Suprapubic skin (tissue), 4 donors: ENCODE measurements around the gene MUC5AC.

ENCODE experiments used
- CTCF ChIP-seq, 2 donors: fragments of 200-600 bp in 1 of 2; fragments of 450-650 bp in 1 of 2; sonication (generic) in 1 of 2; IDR thresholded peaks; one replicate each; pipeline ENCODE4 v1.5.1; 2016 to 2019; ENCODE audit warnings: antibody characterized with exemption in 2 of 2, mild to moderate bottlenecking in 1 of 2, moderate library complexity in 1 of 2
- EP300 ChIP-seq: sonication (generic); formaldehyde crosslinking; IDR thresholded peaks from one replicate; pipeline ENCODE4 v1.6.1; 2017; ENCODE audit warnings: antibody characterized with exemption
- POLR2AphosphoS5 ChIP-seq, 3 donors: sonication (generic); formaldehyde crosslinking; IDR thresholded peaks; one replicate each; pipeline ENCODE4 v1.6.1; 2017; ENCODE audit warnings: antibody characterized with exemption in 3 of 3

DNA sequence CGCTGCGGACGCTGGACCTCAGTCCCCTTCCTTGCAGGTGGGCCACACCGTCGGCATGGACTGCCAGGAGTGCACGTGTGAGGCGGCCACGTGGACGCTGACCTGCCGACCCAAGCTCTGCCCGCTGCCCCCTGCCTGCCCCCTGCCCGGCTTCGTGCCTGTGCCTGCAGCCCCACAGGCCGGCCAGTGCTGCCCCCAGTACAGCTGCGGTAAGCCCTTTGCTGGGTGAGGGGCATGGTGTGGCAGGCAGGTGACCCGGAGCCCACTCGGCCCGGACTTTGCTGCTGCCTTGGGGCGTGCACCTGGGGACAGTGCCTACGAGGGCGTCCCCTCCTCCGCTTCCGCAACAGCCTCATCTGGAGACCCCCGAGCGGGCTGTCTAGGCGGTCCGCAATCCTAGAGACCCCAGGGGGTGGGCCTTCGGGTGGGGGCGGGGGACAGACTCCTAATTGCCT, 39.7 kb downstream of the MUC5AC start:
- TF ChIP-seq POLR2AphosphoS5 (IDR thresholded peaks at IDR 0.05) = no peak
- no peak for TF ChIP-seq CTCF (IDR thresholded peaks at IDR 0.05)
- no peak for TF ChIP-seq EP300
